ENCODE results near the gene CNPY2.

Gene CNPY2

GRCh38 chr12:56304872-56305590 is 10.8 kb downstream of the CNPY2 start:
- TF ChIP-seq GLIS3 (CRISPR knock-in tag; IDR thresholded peaks at IDR 0.05) (no peak), ISL1 (CRISPR knock-in tag; IDR thresholded peaks at IDR 0.05) (no peak), PATZ1 (CRISPR knock-in tag; IDR thresholded peaks at IDR 0.05; ENCODE audit: borderline replicate concordance) (no peak), PPARA (CRISPR knock-in tag; IDR thresholded peaks at IDR 0.05; ENCODE audit: borderline replicate concordance) (no peak), ZNF8 (CRISPR knock-in tag; IDR thresholded peaks at IDR 0.05) (no peak), CSDC2 (CRISPR knock-in tag; IDR thresholded peaks at IDR 0.05) (no peak), SNAI2 (CRISPR knock-in tag; IDR thresholded peaks at IDR 0.05) (no peak)
- ATAC-seq, result no peak

GRCh38 chr12:56304276-56304675 is 11.5 kb downstream of the CNPY2 start:
- no peak for TF ChIP-seq BACH2 (CRISPR knock-in tag; IDR thresholded peaks at IDR 0.05; ENCODE audit: borderline replicate concordance)
- no peak for TF ChIP-seq GLIS3 (CRISPR knock-in tag; IDR thresholded peaks at IDR 0.05)
- TF ChIP-seq SNAI2 (CRISPR knock-in tag; IDR thresholded peaks at IDR 0.05), result no peak
- no peak for TF ChIP-seq ZC3H10 (CRISPR knock-in tag; IDR thresholded peaks at IDR 0.05)
- no peak for TF ChIP-seq ESRRG (CRISPR knock-in tag; IDR thresholded peaks at IDR 0.05)
- no peak for TF ChIP-seq ARNTL (CRISPR knock-in tag; IDR thresholded peaks at IDR 0.05; ENCODE audit: borderline replicate concordance, low read depth)
- no peak for TF ChIP-seq ZNF565 (CRISPR knock-in tag; conservative IDR thresholded peaks at IDR 0.05; ENCODE audit: low read depth)
- no peak for TF ChIP-seq TCF4 (CRISPR knock-in tag; IDR thresholded peaks at IDR 0.05; ENCODE audit: borderline replicate concordance)
- no peak for TF ChIP-seq TSHZ2 (CRISPR knock-in tag; IDR thresholded peaks at IDR 0.05)
- no peak for TF ChIP-seq PATZ1 (CRISPR knock-in tag; IDR thresholded peaks at IDR 0.05; ENCODE audit: borderline replicate concordance)
- no peak for TF ChIP-seq CREB5 (CRISPR knock-in tag; IDR thresholded peaks at IDR 0.05; ENCODE audit: low read depth)
- TF ChIP-seq OSR1 (CRISPR knock-in tag; IDR thresholded peaks at IDR 0.05), result no peak
- TF ChIP-seq TOX (CRISPR knock-in tag; IDR thresholded peaks at IDR 0.05; ENCODE audit: borderline replicate concordance), result no peak
- TF ChIP-seq ZNF70 (CRISPR knock-in tag; IDR thresholded peaks at IDR 0.05), result no peak
- ATAC-seq, result no peak

- ATAC-seq, result peak; percentile 23
- no peak for TF ChIP-seq SNAI2 (CRISPR knock-in tag; IDR thresholded peaks at IDR 0.05)
- TF ChIP-seq ZFP3 (CRISPR knock-in tag; IDR thresholded peaks at IDR 0.05), result no peak
Measured at GRCh38 chr12:56300644-56301464, 14.9 kb downstream of the CNPY2 start.
